ENCODE measurements around the gene JAM3.

GRCh38 chr11:134050541-134051383, 18.1 kb upstream of the JAM3 start:
- TF ChIP-seq SIRT6 (IDR thresholded peaks at IDR 0.05; ENCODE audit: low read depth, low read length) (no peak), ATF4 (CRISPR knock-in tag; IDR thresholded peaks at IDR 0.05) (no peak), ZBTB11 (CRISPR knock-in tag; IDR thresholded peaks at IDR 0.05) (no peak), SMARCE1 (IDR thresholded peaks at IDR 0.05) (no peak), GATA2 (CRISPR knock-in tag; IDR thresholded peaks at IDR 0.05) (no peak), ZBTB26 (CRISPR knock-in tag; IDR thresholded peaks at IDR 0.05) (no peak), ZNF407 (IDR thresholded peaks at IDR 0.05; ENCODE audit: low read depth) (no peak), ZNF445 (CRISPR knock-in tag; IDR thresholded peaks at IDR 0.05; ENCODE audit: low read depth) (no peak), CTCF (IDR thresholded peaks at IDR 0.05 in 2 of 3, conservative IDR thresholded peaks at IDR 0.05 in 1 of 3; ENCODE audit: insufficient read depth in 2 of 3, low read depth in 1 of 3, low read length in 3 of 3) (peak; percentile 86 to 94 (median 89)), PURB (CRISPR knock-in tag; IDR thresholded peaks at IDR 0.05; ENCODE audit: low read depth) (no peak), CEBPZ (IDR thresholded peaks at IDR 0.05; ENCODE audit: borderline replicate concordance, low read depth, low read length) (no peak), GTF2F1 (IDR thresholded peaks at IDR 0.05; ENCODE audit: low read depth, low read length) (no peak)
